Muscle layer of colon (tissue), 2 donors: ENCODE data around the gene CAPN11.

ENCODE experiments used
- H3K27ac ChIP-seq: one replicate; pipeline ENCODE4 v1.7.0; 2013; ENCODE audit warnings: low read depth, mild to moderate bottlenecking, low read length, moderate library complexity
- H3K27me3 ChIP-seq, 2 donors: one replicate each; pipeline ENCODE4 v1.7.0; 2013; ENCODE audit warnings: low read length in 2 of 2, mild to moderate bottlenecking in 2 of 2; ENCODE audit not compliant: insufficient read depth in 2 of 2, control insufficient read depth in 1 of 2
- H3K36me3 ChIP-seq: one replicate; pipeline ENCODE4 v1.7.0; 2013; ENCODE audit warnings: mild to moderate bottlenecking, low read length; ENCODE audit not compliant: insufficient read depth
- H3K4me1 ChIP-seq: one replicate; pipeline ENCODE4 v1.7.0; 2013; ENCODE audit warnings: mild to moderate bottlenecking, low read length; ENCODE audit not compliant: insufficient read depth
- H3K4me3 ChIP-seq, 2 donors: one replicate each; pipeline ENCODE4 v1.7.0; 2013; ENCODE audit warnings: low read length in 2 of 2, low read depth in 1 of 2, mild to moderate bottlenecking in 1 of 2, moderate library complexity in 1 of 2
- H3K9ac ChIP-seq: one replicate; pipeline ENCODE4 v1.7.0; 2013; ENCODE audit warnings: low read length
- H3K9me3 ChIP-seq: one replicate; pipeline ENCODE4 v1.7.0; 2013; ENCODE audit warnings: mild to moderate bottlenecking, low read length
- donor health status: abdominal sarcoma.
- donor health status: Adenocarcinoma of cecum.

Gene CAPN11

GRCh38 chr6:44158770-44159228, at the start of gene CAPN11:
TSS of gene CAPN11 (plus strand) at chr6:44158820. CDS start at chr6:44158849, 29 bp downstream.
- Histone ChIP-seq H3K9ac (no peak within 1 kb of the TSS), H3K36me3 (no peaks in the 10 kb centered on the region), H3K9me3 (no peaks in the 10 kb centered on the region), H3K27me3 (no peaks in the 10 kb centered on the region), H3K4me3 (no peak within 1 kb of the TSS), H3K4me1 (no peaks in the 10 kb centered on the region), H3K27ac (no peak within 1 kb of the TSS)

- H3K27me3 ChIP-seq: no peaks in the 10 kb centered on the region
- H3K27ac ChIP-seq: no peak overlapping the region
- H3K4me3 ChIP-seq: no peak overlapping the region
- H3K4me1 ChIP-seq: peaks cover 5% of the 10 kb centered on the region
- no peak overlapping the region for H3K9ac ChIP-seq
- H3K36me3 ChIP-seq: peaks cover 53% of the 10 kb centered on the region
- H3K9me3 ChIP-seq: no peaks in the 10 kb centered on the region
These were observed 49.4 kb upstream of the CAPN11 start for GRCh38 chr6:44109212-44109611.

DNA sequence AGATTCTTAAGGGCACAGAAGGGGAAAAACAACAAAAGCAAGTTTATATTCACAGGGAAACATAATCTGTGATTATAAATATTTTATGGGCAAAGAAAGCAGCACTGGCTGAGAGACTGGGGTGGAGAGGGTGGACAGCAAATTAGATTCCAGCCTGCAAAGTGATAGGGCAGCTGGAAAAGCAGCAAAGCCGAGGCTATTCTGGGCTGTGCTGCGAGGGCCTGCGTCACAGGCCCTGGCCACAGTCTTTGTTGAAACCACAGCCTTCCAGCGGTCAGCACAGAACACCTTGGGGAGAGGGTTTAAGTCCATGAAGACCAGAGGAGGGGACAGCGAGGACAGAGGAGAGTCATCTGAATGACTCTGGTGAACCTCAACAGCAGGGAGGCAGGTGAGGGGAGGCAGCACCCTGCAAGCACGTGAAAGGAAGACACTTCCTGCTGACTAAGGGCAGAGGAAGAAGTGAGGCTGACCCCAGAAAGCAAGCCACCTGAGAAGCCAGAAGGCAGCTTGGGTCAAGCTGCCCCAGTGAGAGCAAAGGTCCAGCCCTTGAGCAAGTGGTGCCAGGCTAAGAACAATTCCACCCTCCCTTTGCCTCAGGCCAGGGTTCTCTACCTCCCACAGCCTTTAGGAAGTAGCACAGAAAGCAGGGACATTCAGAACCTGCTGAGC, 48.5 kb upstream of the CAPN11 start:
- no peak overlapping the region for H3K4me3 ChIP-seq
- peaks cover 53% of the 10 kb centered on the region for H3K36me3 ChIP-seq
- no peak overlapping the region for H3K9ac ChIP-seq

GRCh38 chr6:44110966-44111365, 47.7 kb upstream of the CAPN11 start:
- Histone ChIP-seq H3K27ac (no peak overlapping the region), H3K4me3 (no peak overlapping the region), H3K36me3 (peaks cover 53% of the 10 kb centered on the region), H3K9ac (no peak overlapping the region), H3K27me3 (no peaks in the 10 kb centered on the region), H3K4me1 (no peaks in the 10 kb centered on the region), H3K9me3 (no peaks in the 10 kb centered on the region)

More for the DNA sequence above, 48.5 kb upstream of the CAPN11 start:
- Histone ChIP-seq H3K4me1 (peaks cover 1% of the 10 kb centered on the region), H3K27me3 (no peaks in the 10 kb centered on the region), H3K9me3 (no peaks in the 10 kb centered on the region), H3K27ac (no peak overlapping the region)

GRCh38 chr6:44111434-44112417, 46.9 kb upstream of the CAPN11 start:
- Histone ChIP-seq H3K36me3 (peaks cover 53% of the 10 kb centered on the region), H3K9ac (no peak overlapping the region), H3K27ac (no peak overlapping the region), H3K27me3 (no peaks in the 10 kb centered on the region), H3K4me1 (peaks cover 7% of the 10 kb centered on the region), H3K4me3 (no peak overlapping the region), H3K9me3 (no peaks in the 10 kb centered on the region)

- H3K9ac ChIP-seq: no peak overlapping the region
- H3K9me3 ChIP-seq: no peaks in the 10 kb centered on the region
- no peak overlapping the region for H3K27ac ChIP-seq
- no peaks in the 10 kb centered on the region for H3K27me3 ChIP-seq
- peaks cover 16% of the 10 kb centered on the region for H3K4me1 ChIP-seq
- no peak overlapping the region for H3K4me3 ChIP-seq
- H3K36me3 ChIP-seq: peaks cover 47% of the 10 kb centered on the region
These were observed 45.2 kb upstream of the CAPN11 start for GRCh38 chr6:44113414-44113813.

GRCh38 chr6:44115866-44116265, 42.8 kb upstream of the CAPN11 start:
- no peaks in the 10 kb centered on the region for H3K27me3 ChIP-seq
- H3K4me3 ChIP-seq: no peak overlapping the region
- H3K36me3 ChIP-seq: peaks cover 37% of the 10 kb centered on the region
- peaks cover 26% of the 10 kb centered on the region for H3K4me1 ChIP-seq
- no peak overlapping the region for H3K9ac ChIP-seq
- H3K9me3 ChIP-seq: no peaks in the 10 kb centered on the region
- no peak overlapping the region for H3K27ac ChIP-seq

GRCh38 chr6:44116641-44117382, 41.8 kb upstream of the CAPN11 start:
- H3K9ac ChIP-seq: no peak overlapping the region
- peak overlapping the region in 1 of 2 donors; percentile 33 for H3K4me3 ChIP-seq
- H3K27ac ChIP-seq: no peak overlapping the region
- H3K4me1 ChIP-seq: peaks cover 26% of the 10 kb centered on the region
- H3K9me3 ChIP-seq: no peaks in the 10 kb centered on the region
- H3K27me3 ChIP-seq: no peaks in the 10 kb centered on the region
- peaks cover 27% of the 10 kb centered on the region for H3K36me3 ChIP-seq

- Histone ChIP-seq H3K27me3 (no peaks in the 10 kb centered on the region), H3K9ac (no peak overlapping the region), H3K4me3 (no peak overlapping the region), H3K27ac (no peak overlapping the region), H3K4me1 (peaks cover 32% of the 10 kb centered on the region), H3K36me3 (peaks cover 20% of the 10 kb centered on the region), H3K9me3 (no peaks in the 10 kb centered on the region)
These were observed 41.1 kb upstream of the CAPN11 start for GRCh38 chr6:44117397-44118128.

GRCh38 chr6:44119704-44120262, 38.8 kb upstream of the CAPN11 start:
- Histone ChIP-seq H3K4me1 (peaks cover 55% of the 10 kb centered on the region), H3K36me3 (no peaks in the 10 kb centered on the region), H3K27me3 (no peaks in the 10 kb centered on the region), H3K9me3 (no peaks in the 10 kb centered on the region), H3K9ac (no peak overlapping the region), H3K27ac (no peak overlapping the region), H3K4me3 (no peak overlapping the region)
